Adrenal gland (tissue), 12 donors: Measurements from ENCODE around the gene FXYD7. TPM values are rescaled to one million over a fixed set of nuclear protein-coding genes. Genes with fewer than 3 reads are reported as not detected.
A peak's percentile ranks its signal among the peaks of the same experiment; 100 is the strongest.

Experiments
- DNase-seq, 7 donors: peaks; one replicate each; pipeline ENCODE4 v3.0.0-alpha.2; 2019 to 2020
- H3K27ac ChIP-seq, 5 donors: fragments of 200-600 bp; sonication (generic) in 4 of 5; 1 replicate in 3 of 5; 2 replicates in 2 of 5; pipeline versions ENCODE4 v1.5.1 to v1.8.0; 2016 to 2020; ENCODE audit warnings: mild to moderate bottlenecking in 1 of 5
- H3K27me3 ChIP-seq: fragments of 200-600 bp; 2 replicates; pipeline ENCODE4 v1.8.0; 2021
- H3K36me3 ChIP-seq, 2 donors: fragments of 200-600 bp; replicated peaks in 1 of 2; 1 replicate in 1 of 2; 2 replicates in 1 of 2; pipeline versions ENCODE4 v1.5.1 to v1.8.0; 2018 to 2022
- H3K4me1 ChIP-seq, 2 donors: fragments of 200-600 bp; replicated peaks in 1 of 2; 1 replicate in 1 of 2; 2 replicates in 1 of 2; pipeline versions ENCODE4 v1.5.1 to v1.8.0; 2018 to 2021
- H3K4me3 ChIP-seq, 4 donors: fragments of 200-600 bp; sonication (generic) in 3 of 4; one replicate each; pipeline ENCODE4 v1.5.1; 2016 to 2018
- H3K9me3 ChIP-seq, 3 donors: fragments of 200-600 bp; sonication (generic) in 1 of 3; replicated peaks in 1 of 3; 1 replicate in 2 of 3; 2 replicates in 1 of 3; pipeline versions ENCODE4 v1.5.1 to v1.8.0; 2016 to 2021
- CTCF ChIP-seq, 6 experiments: fragments of 450-650 bp in 4 of 6; fragments of 200-600 bp in 2 of 6; sonication (generic) in 1 of 6; IDR thresholded peaks; 1 replicate in 5 of 6; 2 replicates in 1 of 6; pipeline versions ENCODE4 v1.5.1 to v1.8.0; 2016 to 2021; ENCODE audit warnings: antibody characterized with exemption in 6 of 6, mild to moderate bottlenecking in 2 of 6, moderate library complexity in 1 of 6
- POLR2A ChIP-seq, 2 donors: fragments of 450-650 bp; IDR thresholded peaks; one replicate each; pipeline ENCODE4 v1.6.1; 2017; ENCODE audit warnings: antibody characterized with exemption in 2 of 2, mild to moderate bottlenecking in 2 of 2, moderate library complexity in 1 of 2
- WGBS, 4 donors: extraction: QIAGEN DNeasy Blood & Tissue Kit in 2 of 4; methylation state at CpG; one replicate each; pipeline versions ENCODE4 v1.1.5 to v1.1.7; 2013 to 2017; 5-methylcytosine and 5-hydroxymethylcytosine counted together
- intact Hi-C, 2 donors: fragments of 100-400 bp; cut with DNase I; formaldehyde crosslinking; loops; one replicate each; pipeline versions ENCODE4 v1.14.1 to v1.15.0; 2022 to 2023
- polyA plus RNA-seq, 3 donors: library from polyadenylated mRNA; stranded (reverse); fragments of 200-250 nt in 2 of 3; fragments of 350-450 nt in 1 of 3; fragmentation: Illumina TruSeq in 1 of 3; extraction: RNeasy Lipid Tissue Mini Kit (QIAGEN cat#74804) in 1 of 3; gene quantifications; one replicate each; pipeline ENCODE4 v1.2.3, GENCODE V29; 2013 to 2014
- total RNA-seq, 9 donors: library from RNA; depleted of rRNA in 4 of 9; stranded (reverse); fragments of >200 nt in 4 of 9; fragments of 120-200 nt in 1 of 9; fragmentation: NEBNext Ultra II Directional in 1 of 9; extraction: Animal tissue kit (Norgen Biotek cat#: 25700) in 1 of 9; gene quantifications; one replicate each; pipeline versions ENCODE4 v1.1.0 to v1.2.4, GENCODE V29; 2013 to 2023
- donor health status: healthy with polysubstance abuse.
- donor health status: Bipolar disorder and iron deficiency.
- donor health status: DM: yes; HTN: yes; CAD: no.
- donor health status: DM: no; HTN: no; CAD: no.
- donor health status: DM: no; HTN: no; CAD: no.
- donor health status: DM: yes; HTN: yes; CAD: no.

Gene FXYD7
- total and polyA plus RNA-seq, 12 donors = 0.39 to 0.67 (median 0.64) TPM; not detected in 9

- H3K9me3 ChIP-seq = no peaks in the 10 kb centered on the region
- H3K4me1 ChIP-seq = peaks cover 0 to 15% of the 10 kb centered on the region in 2 donors
- no peak for TF ChIP-seq POLR2A (IDR thresholded peaks at IDR 0.05)
- peak in 3 of 6 experiments; percentile 31 to 59 (median 37) for TF ChIP-seq CTCF (IDR thresholded peaks at IDR 0.05)
- H3K27me3 ChIP-seq = peaks cover 4% of the 10 kb centered on the region
- no peak overlapping the region for H3K4me3 ChIP-seq
- no peak overlapping the region for H3K27ac ChIP-seq
- H3K36me3 ChIP-seq = no peaks in the 10 kb centered on the region
- intact Hi-C loops = loop anchor here in 1 of 2 donors (5.0 kb wide), 1 partner anchor 125 kb away; the partner anchor contains the start of gene USF2
- peak in 3 of 7 donors; percentile 57 to 66 (median 66) for DNase-seq
- 6 to 14% (median 10%) methylated on average over 12 to 45 of the region's 46 CpGs for WGBS, 4 donors
These were observed 337 bp upstream of the FXYD7 start for GRCh38 chr19:35142606-35143230.

DNA sequence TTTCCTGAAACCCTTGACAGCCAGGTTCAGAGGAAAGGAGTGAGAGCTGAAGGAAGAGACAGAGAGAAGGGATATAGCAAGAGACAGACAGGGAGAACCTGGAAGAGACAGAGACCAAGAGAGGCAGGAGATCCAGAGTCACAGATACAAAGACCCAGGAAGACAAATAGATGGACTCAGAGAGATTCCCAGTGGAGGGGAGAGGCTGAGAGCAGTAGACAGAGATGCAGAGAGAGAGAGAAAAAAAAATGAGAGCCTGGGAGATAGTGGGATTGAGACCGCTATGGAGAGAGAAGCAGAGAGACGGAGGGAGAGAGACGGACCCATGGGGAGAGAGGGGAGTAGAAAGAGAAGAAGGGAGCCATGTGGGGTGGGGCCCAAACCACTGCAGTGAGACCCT lies 763 bp downstream of the FXYD7 start:
- H3K4me1 ChIP-seq = peaks cover 0 to 15% of the 10 kb centered on the region in 2 donors
- no peak for DNase-seq
- no peak overlapping the region for H3K4me3 ChIP-seq
- intact Hi-C loops = loop anchor here in 1 of 2 donors (5.0 kb wide), 1 partner anchor 123 kb away; the partner anchor contains the start of gene USF2
- 32 to 46% (median 36%) methylated on average over 3 of the region's 3 CpGs for WGBS, 4 donors
- no peak overlapping the region for H3K27ac ChIP-seq
- no peaks in the 10 kb centered on the region for H3K9me3 ChIP-seq
- H3K27me3 ChIP-seq = peaks cover 4% of the 10 kb centered on the region
- TF ChIP-seq POLR2A (IDR thresholded peaks at IDR 0.05) = no peak
- no peak for TF ChIP-seq CTCF (IDR thresholded peaks at IDR 0.05)
- no peaks in the 10 kb centered on the region for H3K36me3 ChIP-seq

- no peaks in the 10 kb centered on the region for H3K9me3 ChIP-seq
- no peak overlapping the region for H3K4me3 ChIP-seq
- H3K4me1 ChIP-seq = peaks cover 0 to 15% of the 10 kb centered on the region in 2 donors
- WGBS, 4 donors = 24 to 38% (median 26%) methylated on average over 3 to 6 of the region's 6 CpGs
- intact Hi-C loops = loop anchor here in 1 of 2 donors (5.0 kb wide), 1 partner anchor 123 kb away; the partner anchor contains the start of gene USF2
- no peak for DNase-seq
- no peak overlapping the region for H3K27ac ChIP-seq
- H3K27me3 ChIP-seq = peaks cover 4% of the 10 kb centered on the region
- TF ChIP-seq CTCF (IDR thresholded peaks at IDR 0.05) = no peak
- no peak for TF ChIP-seq POLR2A (IDR thresholded peaks at IDR 0.05)
- H3K36me3 ChIP-seq = no peaks in the 10 kb centered on the region
These were observed 1.2 kb downstream of the FXYD7 start for GRCh38 chr19:35144259-35144599.

DNA sequence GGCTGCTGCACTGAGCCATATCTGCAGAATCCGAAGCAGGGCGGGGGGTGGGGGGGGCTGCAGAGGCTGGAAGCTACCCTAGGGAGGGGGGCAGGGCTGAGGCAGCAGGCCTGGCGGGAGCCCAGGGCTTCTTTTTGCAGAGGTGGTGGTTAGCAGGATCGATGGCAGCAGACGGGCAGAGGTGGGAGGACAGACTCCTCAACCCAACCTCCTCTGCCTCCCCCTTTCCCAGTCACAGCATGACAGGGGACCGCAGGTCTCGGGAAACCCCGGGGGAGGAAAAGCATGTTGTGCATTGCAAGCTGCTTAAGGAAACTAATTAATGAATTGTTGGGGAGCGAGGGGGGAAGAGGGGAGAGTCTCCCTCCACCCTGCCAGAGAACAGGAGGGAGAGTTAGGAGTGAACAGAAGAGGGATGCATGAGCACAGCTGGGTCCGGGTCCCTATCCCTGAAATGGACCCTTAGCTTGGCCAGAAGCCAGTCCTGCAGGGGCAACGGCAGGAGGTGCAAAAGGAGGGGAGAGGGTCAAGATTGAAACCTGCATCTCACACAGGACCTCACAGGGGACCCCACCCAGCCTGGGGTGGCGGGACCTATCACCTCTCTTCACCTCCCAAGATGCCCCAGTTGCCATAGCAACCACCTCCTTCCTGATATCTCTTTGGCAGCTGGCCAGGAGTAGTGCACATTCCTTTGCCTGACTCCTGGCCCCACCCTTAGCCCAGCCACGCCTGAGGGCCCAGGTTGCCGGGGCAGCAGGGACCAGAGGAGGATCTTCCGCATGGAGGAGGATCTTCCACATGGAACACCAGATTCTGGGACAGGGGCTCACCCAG lies 1.8 kb downstream of the FXYD7 start:
- intact Hi-C loops = loop anchor here in 1 of 2 donors (5.0 kb wide), 1 partner anchor 122 kb away; the partner anchor contains the start of gene USF2
- no peak overlapping the region for H3K27ac ChIP-seq
- no peaks in the 10 kb centered on the region for H3K36me3 ChIP-seq
- no peak overlapping the region for H3K4me3 ChIP-seq
- DNase-seq = peak in 1 of 7 donors; percentile 32
- H3K4me1 ChIP-seq = peaks cover 0 to 15% of the 10 kb centered on the region in 2 donors
- peaks cover 4% of the 10 kb centered on the region for H3K27me3 ChIP-seq
- 19 to 28% (median 21%) methylated on average over 10 to 15 of the region's 15 CpGs for WGBS, 4 donors
- no peaks in the 10 kb centered on the region for H3K9me3 ChIP-seq
- TF ChIP-seq POLR2A (IDR thresholded peaks at IDR 0.05) = no peak
- TF ChIP-seq CTCF (IDR thresholded peaks at IDR 0.05) = no peak
